GM23338 (cell line): ENCODE data around the gene ZNF516. TPM values are rescaled to one million over a fixed set of nuclear protein-coding genes. Genes with fewer than 3 reads are reported as not detected.
A peak's percentile ranks its signal among the peaks of the same experiment; 100 is the strongest.

Experiments
- ATAC-seq: fragments of 200-7000 bp; cut with Tn5 transposase; 3 replicates; pipeline ENCODE4 v1.9.1; 2020
- DNase-seq: peaks from one replicate; pipeline ENCODE4 v3.0.0-alpha.2; 2015; ENCODE audit warnings: low spot score
- H2AFZ ChIP-seq: fragments of 200-600 bp; sonication (generic); 2 replicates; pipeline ENCODE4 v1.8.0; 2016; ENCODE audit warnings: antibody characterized with exemption, mild to moderate bottlenecking, moderate library complexity
- H3F3A ChIP-seq: fragments of 200-600 bp; sonication (generic); replicated peaks from 2 replicates; pipeline ENCODE4 v1.8.0; 2017; ENCODE audit warnings: antibody characterized with exemption, mixed run types, low read depth
- H3K27ac ChIP-seq: fragments of 200-600 bp; sonication (generic); 2 replicates; pipeline ENCODE4 v1.6.1; 2016; ENCODE audit warnings: low read depth
- H3K27me3 ChIP-seq: fragments of 200-600 bp; sonication (generic); 2 replicates; pipeline ENCODE4 v1.8.0; 2016; ENCODE audit warnings: mild to moderate bottlenecking, mixed run types, moderate library complexity; ENCODE audit not compliant: insufficient read depth
- H3K36me3 ChIP-seq: fragments of 200-600 bp; sonication (generic); 2 replicates; pipeline ENCODE4 v1.8.0; 2016; ENCODE audit warnings: mild to moderate bottlenecking; ENCODE audit not compliant: insufficient read depth
- H3K4me1 ChIP-seq: fragments of 200-600 bp; sonication (generic); 2 replicates; pipeline ENCODE4 v1.8.0; 2016; ENCODE audit warnings: mild to moderate bottlenecking, moderate library complexity; ENCODE audit not compliant: insufficient read depth
- H3K4me2 ChIP-seq: fragments of 200-600 bp; sonication (generic); 2 replicates; pipeline ENCODE4 v1.7.1; 2017; ENCODE audit warnings: mixed run types
- H3K4me3 ChIP-seq: fragments of 200-600 bp; sonication (generic); 2 replicates; pipeline ENCODE4 v1.6.1; 2016; ENCODE audit warnings: mixed run types
- H3K79me2 ChIP-seq: fragments of 200-600 bp; sonication (generic); replicated peaks from 2 replicates; pipeline ENCODE4 v1.8.0; 2017; ENCODE audit warnings: mild to moderate bottlenecking; ENCODE audit not compliant: insufficient read depth
- H3K9me2 ChIP-seq: fragments of 200-600 bp; sonication (generic); 2 replicates; pipeline ENCODE4 v1.8.0; 2017; ENCODE audit not compliant: insufficient read depth
- H4K20me1 ChIP-seq: fragments of 200-600 bp; sonication (generic); replicated peaks from 2 replicates; pipeline ENCODE4 v1.8.0; 2017; ENCODE audit warnings: mild to moderate bottlenecking; ENCODE audit not compliant: insufficient read depth
- H3K27ac Mint-ChIP-seq: 2 replicates; pipeline ENCODE4 v1.8.0; 2020; ENCODE audit warnings: inconsistent platforms, mild to moderate bottlenecking, moderate library complexity, mixed read lengths
- H3K27me3 Mint-ChIP-seq: 3 replicates; pipeline ENCODE4 v1.8.0; 2022; ENCODE audit warnings: low read depth, mild to moderate bottlenecking, moderate library complexity, mixed read lengths, inconsistent platforms; ENCODE audit not compliant: insufficient read depth, poor library complexity
- H3K36me3 Mint-ChIP-seq: 3 replicates; pipeline ENCODE4 v1.8.0; 2021; ENCODE audit warnings: low read depth, mild to moderate bottlenecking, inconsistent platforms, moderate library complexity, mixed read lengths
- H3K4me1 Mint-ChIP-seq: 3 replicates; pipeline ENCODE4 v1.8.0; 2020; ENCODE audit warnings: mild to moderate bottlenecking, inconsistent platforms, mixed read lengths
- H3K4me3 Mint-ChIP-seq: 3 replicates; pipeline ENCODE4 v1.8.0; 2021; ENCODE audit warnings: moderate library complexity, mild to moderate bottlenecking, inconsistent platforms, mixed read lengths
- H3K9me3 Mint-ChIP-seq: 3 replicates; pipeline ENCODE4 v1.8.0; 2020; ENCODE audit warnings: moderate library complexity, mild to moderate bottlenecking, inconsistent platforms, mixed read lengths
- CREB1 ChIP-seq: fragments of 250-450 bp; sonication (Bioruptor Pico); IDR thresholded peaks from 2 replicates; pipeline ENCODE4 v1.5.0; 2020; ENCODE audit warnings: low read depth, mild to moderate bottlenecking, moderate library complexity
- EZH2 ChIP-seq: fragments of 200-600 bp; sonication (generic); IDR thresholded peaks from one replicate; pipeline ENCODE4 v1.8.0; 2017; ENCODE audit warnings: antibody characterized with exemption, mild to moderate bottlenecking, low read depth; ENCODE audit not compliant: unreplicated experiment
- EZH2phosphoT487 ChIP-seq: fragments of 200-600 bp; sonication (generic); IDR thresholded peaks from one replicate; pipeline ENCODE4 v1.8.1; 2018; ENCODE audit warnings: antibody characterized with exemption; ENCODE audit not compliant: unreplicated experiment
- JUNB ChIP-seq: IDR thresholded peaks from one replicate; pipeline ENCODE4 v1.6.1; 2016; ENCODE audit warnings: antibody characterized with exemption; ENCODE audit not compliant: unreplicated experiment
- NANOG ChIP-seq: IDR thresholded peaks from 2 replicates; pipeline ENCODE4 v1.6.1; 2016; ENCODE audit warnings: antibody characterized with exemption, borderline replicate concordance
- POLR2AphosphoS5 ChIP-seq: IDR thresholded peaks from 2 replicates; pipeline ENCODE4 v1.6.1; 2016; ENCODE audit warnings: antibody characterized with exemption, low read depth
- REST ChIP-seq: IDR thresholded peaks from one replicate; pipeline ENCODE4 v1.6.1; 2018; ENCODE audit warnings: antibody characterized with exemption; ENCODE audit not compliant: unreplicated experiment
- STAT1 ChIP-seq: IDR thresholded peaks from one replicate; pipeline ENCODE4 v1.6.1; 2016; ENCODE audit warnings: antibody characterized with exemption; ENCODE audit not compliant: unreplicated experiment
- ZNF114 ChIP-seq: fragments of 250-450 bp; sonication (Bioruptor Pico); IDR thresholded peaks from 2 replicates; pipeline ENCODE4 v1.5.0; 2020; ENCODE audit warnings: mild to moderate bottlenecking, moderate library complexity
- ZNF331 ChIP-seq: fragments of 250-450 bp; sonication (Bioruptor Pico); IDR thresholded peaks from 2 replicates; pipeline ENCODE4 v1.5.0; 2020; ENCODE audit warnings: low read depth, mild to moderate bottlenecking, moderate library complexity
- polyA plus RNA-seq: library from polyadenylated mRNA; unstranded; fragments of >200 nt; fragmentation: Nextera tagmentation; extraction: Ambion mirVana; gene quantifications from 2 replicates; pipeline ENCODE4 v1.2.1, GENCODE V29; 2016
- total RNA-seq: library from RNA; depleted of rRNA; stranded (reverse); fragments of >200 nt; shearing (Covaris generic); gene quantifications from 2 replicates; pipeline ENCODE4 v1.2.3, GENCODE V29; 2014
- TF ChIP-seq, protein P1 (sequence below), 2 experiments: fragments of 200-600 bp in 1 of 2; sonication (generic) in 1 of 2; conservative IDR thresholded peaks; 2 replicates each; pipeline versions ENCODE4 v1.5.1 to v1.6.1; 2016 to 2017; ENCODE audit warnings: antibody characterized with exemption in 2 of 2, low read depth in 2 of 2, mild to moderate bottlenecking in 2 of 2, moderate library complexity in 1 of 2
- TF ChIP-seq, protein P2 (sequence below): IDR thresholded peaks from 2 replicates; pipeline ENCODE4 v1.6.1; 2016; ENCODE audit warnings: antibody characterized with exemption

Gene ZNF516
- total and polyA plus RNA-seq, 2 experiments from 2014 or later: 11.9 to 24.2 TPM

- TF ChIP-seq, protein P1, sequence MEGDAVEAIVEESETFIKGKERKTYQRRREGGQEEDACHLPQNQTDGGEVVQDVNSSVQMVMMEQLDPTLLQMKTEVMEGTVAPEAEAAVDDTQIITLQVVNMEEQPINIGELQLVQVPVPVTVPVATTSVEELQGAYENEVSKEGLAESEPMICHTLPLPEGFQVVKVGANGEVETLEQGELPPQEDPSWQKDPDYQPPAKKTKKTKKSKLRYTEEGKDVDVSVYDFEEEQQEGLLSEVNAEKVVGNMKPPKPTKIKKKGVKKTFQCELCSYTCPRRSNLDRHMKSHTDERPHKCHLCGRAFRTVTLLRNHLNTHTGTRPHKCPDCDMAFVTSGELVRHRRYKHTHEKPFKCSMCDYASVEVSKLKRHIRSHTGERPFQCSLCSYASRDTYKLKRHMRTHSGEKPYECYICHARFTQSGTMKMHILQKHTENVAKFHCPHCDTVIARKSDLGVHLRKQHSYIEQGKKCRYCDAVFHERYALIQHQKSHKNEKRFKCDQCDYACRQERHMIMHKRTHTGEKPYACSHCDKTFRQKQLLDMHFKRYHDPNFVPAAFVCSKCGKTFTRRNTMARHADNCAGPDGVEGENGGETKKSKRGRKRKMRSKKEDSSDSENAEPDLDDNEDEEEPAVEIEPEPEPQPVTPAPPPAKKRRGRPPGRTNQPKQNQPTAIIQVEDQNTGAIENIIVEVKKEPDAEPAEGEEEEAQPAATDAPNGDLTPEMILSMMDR (conservative IDR thresholded peaks at IDR 0.05; ENCODE audit: low read depth in 2 of 2): no peak
- TF ChIP-seq STAT1: no peak
- no peak for TF ChIP-seq CREB1 (CRISPR knock-in tag)
- no peak for TF ChIP-seq NANOG
- TF ChIP-seq JUNB: no peak
- no peak for TF ChIP-seq REST
- TF ChIP-seq, protein P2, sequence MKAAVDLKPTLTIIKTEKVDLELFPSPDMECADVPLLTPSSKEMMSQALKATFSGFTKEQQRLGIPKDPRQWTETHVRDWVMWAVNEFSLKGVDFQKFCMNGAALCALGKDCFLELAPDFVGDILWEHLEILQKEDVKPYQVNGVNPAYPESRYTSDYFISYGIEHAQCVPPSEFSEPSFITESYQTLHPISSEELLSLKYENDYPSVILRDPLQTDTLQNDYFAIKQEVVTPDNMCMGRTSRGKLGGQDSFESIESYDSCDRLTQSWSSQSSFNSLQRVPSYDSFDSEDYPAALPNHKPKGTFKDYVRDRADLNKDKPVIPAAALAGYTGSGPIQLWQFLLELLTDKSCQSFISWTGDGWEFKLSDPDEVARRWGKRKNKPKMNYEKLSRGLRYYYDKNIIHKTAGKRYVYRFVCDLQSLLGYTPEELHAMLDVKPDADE: no peak
- no peak for TF ChIP-seq ZNF114
- TF ChIP-seq EZH2phosphoT487: no peak
These were observed 6.9 kb downstream of the ZNF516 start (continued) for GRCh38 chr18:76488190-76488589.

DNA sequence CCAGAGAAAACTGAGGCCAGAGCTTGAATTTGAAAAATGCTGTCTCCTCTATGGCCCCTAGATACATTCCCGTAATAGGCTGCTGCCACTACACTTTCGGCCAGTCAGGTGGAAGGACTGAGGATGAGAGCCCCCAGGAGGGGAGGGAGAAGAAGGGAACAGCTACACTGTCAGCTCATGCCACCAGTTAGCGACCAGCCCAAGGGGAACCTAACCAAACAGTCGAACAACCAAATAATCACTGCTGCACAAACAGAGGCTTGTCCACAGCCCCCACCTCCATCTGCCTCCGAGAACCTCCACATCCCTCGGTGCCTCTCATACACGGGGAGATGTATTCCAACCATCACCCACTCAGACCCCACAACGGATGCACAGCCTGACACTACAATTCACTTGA is 7.3 kb downstream of the ZNF516 start:
- no peaks in the 10 kb centered on the region for H3K36me3 Mint-ChIP-seq
- peaks cover 70% of the 10 kb centered on the region for H3K4me1 Mint-ChIP-seq
- H3K27me3 ChIP-seq: peaks cover 39% of the 10 kb centered on the region
- H3K27ac Mint-ChIP-seq: no peak overlapping the region
- peak overlapping the region; percentile 66; the same call in 1 of the 2 replicates for H3K4me2 ChIP-seq
- peaks cover 51% of the 10 kb centered on the region for H3K4me1 ChIP-seq
- H4K20me1 ChIP-seq: peaks cover 10% of the 10 kb centered on the region; the same call in 1 of the 2 replicates
- H3K36me3 ChIP-seq: no peaks in the 10 kb centered on the region
- TF ChIP-seq REST (no peak), POLR2AphosphoS5 (no peak), CREB1 (CRISPR knock-in tag) (no peak), STAT1 (no peak), ZNF331 (CRISPR knock-in tag) (no peak), ZNF114 (no peak), JUNB (no peak), EZH2phosphoT487 (no peak), EZH2 (no peak), NANOG (no peak)
- TF ChIP-seq, protein P2: no peak
- TF ChIP-seq, protein P1 (conservative IDR thresholded peaks at IDR 0.05; ENCODE audit: low read depth in 2 of 2): no peak
- peaks cover 38% of the 10 kb centered on the region for H3K27me3 Mint-ChIP-seq
- H3F3A ChIP-seq: 0 out of 2 replicates have a peak, but pooled peaks cover 5% of the 10 kb centered on the region
- H2AFZ ChIP-seq: no peak overlapping the region
- DNase-seq (peak; percentile 53), ATAC-seq (peak; percentile 47)
- peaks cover 70% of the 10 kb centered on the region for H3K79me2 ChIP-seq
- peak overlapping the region; percentile 57 for H3K4me3 Mint-ChIP-seq
- no peaks in the 10 kb centered on the region for H3K9me2 ChIP-seq
- peak overlapping the region; percentile 24; the same call in 1 of the 2 replicates for H3K4me3 ChIP-seq
- no peaks in the 10 kb centered on the region for H3K9me3 Mint-ChIP-seq
- H3K27ac ChIP-seq: no peak overlapping the region
